Fibroblast of peridontal ligament (primary cell): ENCODE data around the gene MACROD1.

Experiments used
- DNase-seq: peaks from one replicate; pipeline ENCODE4 v3.0.0-alpha.2; 2010; ENCODE audit errors: extremely low read depth

Gene MACROD1

GRCh38 chr11:64113462-64113780 is 52.5 kb downstream of the MACROD1 start:
- no peak for DNase-seq

DNA sequence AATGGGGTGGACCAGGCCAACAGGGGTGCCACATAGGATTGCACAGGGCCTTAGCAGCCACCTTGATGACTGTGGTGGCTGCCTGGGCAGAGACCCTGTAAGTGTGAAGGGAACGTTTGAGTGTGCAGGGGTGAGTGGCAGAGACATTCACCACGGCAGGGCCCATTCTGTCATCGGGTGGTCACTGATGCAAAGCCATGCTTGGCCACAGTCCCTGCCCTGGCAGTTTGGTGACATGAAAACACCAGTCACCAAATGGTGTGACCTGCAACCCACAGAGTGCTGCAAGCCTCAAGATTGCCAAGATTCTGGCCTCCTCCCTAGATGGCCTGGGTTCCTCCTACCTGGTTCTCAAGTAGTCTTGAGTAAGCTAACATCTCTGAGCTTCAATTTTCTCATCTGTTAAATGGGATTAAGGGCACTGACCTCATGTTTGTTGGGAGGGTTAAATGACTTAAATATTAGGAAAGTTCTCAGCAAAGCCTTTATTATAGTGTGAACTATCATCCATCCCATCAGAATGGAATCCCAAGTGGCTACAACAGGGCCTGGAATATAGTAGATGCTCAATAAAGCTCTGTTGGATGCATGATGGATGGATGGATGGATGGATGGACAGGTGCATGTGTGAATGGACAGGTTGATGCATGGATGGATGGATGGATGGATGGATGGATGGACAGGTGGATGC is 53.0 kb downstream of the MACROD1 start:
- DNase-seq: no peak

GRCh38 chr11:64110465-64111375 is 55.2 kb downstream of the MACROD1 start:
- no peak for DNase-seq

DNA sequence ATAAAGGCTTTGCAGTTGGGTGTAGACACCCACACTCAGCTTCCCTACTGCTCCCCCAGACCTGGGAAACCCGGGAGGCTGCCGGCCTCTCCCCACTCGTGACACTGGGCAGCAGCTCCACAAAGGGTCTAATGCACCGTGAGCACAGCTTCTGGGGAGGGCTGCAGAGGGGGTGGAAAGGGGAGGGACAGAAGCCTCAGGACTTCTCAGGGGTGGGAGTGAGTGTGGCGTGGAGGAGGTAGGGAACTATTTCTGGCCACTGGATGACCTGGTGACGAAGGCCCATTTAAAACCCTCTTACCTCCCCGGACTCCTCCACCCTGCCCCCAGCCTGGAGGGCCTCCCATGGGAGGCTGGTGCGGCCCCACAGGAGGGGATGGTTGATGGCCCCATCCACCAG is 56.6 kb downstream of the MACROD1 start:
- DNase-seq: no peak

- DNase-seq: no peak
These were observed 58.6 kb downstream of the MACROD1 start for GRCh38 chr11:64107303-64107702.

GRCh38 chr11:64104632-64105031 is 61.3 kb downstream of the MACROD1 start:
- DNase-seq: no peak

- no peak for DNase-seq
These were observed 62.5 kb downstream of the MACROD1 start for GRCh38 chr11:64103277-64103985.

DNA sequence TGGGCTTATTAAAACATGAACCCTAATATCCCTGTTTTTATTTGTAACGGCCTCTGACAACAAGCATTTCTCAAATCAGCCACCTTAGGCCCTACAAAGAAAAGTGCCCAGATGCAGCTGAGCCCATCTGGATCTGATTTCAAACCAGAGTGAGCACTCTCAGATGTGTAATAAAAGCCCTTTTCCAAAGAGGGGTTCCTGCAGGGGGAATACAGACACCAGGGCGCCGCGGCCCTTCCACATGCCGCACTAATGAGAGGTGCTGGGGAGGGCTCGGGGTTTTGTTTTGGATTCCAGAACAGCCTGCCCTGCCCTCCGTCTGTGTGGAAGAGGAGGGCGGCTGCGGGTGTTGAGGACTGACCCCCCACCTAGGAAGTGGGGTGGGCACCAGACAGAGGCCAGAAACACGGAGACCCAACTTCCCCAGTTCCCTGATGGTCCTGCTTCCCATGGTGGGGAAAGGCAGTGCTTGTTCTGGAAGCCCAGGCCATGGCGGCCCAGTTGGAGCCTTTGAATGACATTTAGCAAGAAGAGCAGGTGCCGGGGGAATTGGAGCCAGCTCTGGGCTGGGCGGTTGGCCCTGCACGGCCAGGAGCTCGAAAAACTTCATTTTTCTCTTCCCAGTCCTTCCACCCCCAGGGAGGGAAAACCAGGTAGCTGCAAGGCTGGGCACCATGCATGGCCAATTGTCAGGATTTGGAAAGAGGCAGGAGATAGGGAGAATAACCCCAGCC is 63.7 kb downstream of the MACROD1 start:
- peak; percentile 51 for DNase-seq

DNA sequence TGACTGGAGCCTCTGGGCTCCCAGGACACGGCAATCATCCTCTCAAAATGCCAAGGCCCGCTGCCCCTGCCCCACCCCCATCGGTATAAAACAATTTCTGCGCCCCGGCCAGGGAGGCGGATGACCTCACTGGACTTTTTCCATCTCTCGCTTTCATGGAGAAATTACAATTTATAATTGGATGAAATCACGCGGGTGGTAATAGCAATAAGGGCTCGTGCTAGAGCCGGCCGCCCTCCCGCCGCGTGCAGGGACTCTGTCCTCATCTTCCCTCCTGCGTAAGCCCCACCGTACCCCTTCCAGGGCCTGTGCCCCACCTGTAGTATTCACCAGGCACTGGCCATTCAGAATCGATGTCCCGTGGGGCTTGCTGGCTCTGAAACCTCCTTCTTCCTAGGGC is 64.5 kb downstream of the MACROD1 start:
- peak; percentile 54 for DNase-seq

DNA sequence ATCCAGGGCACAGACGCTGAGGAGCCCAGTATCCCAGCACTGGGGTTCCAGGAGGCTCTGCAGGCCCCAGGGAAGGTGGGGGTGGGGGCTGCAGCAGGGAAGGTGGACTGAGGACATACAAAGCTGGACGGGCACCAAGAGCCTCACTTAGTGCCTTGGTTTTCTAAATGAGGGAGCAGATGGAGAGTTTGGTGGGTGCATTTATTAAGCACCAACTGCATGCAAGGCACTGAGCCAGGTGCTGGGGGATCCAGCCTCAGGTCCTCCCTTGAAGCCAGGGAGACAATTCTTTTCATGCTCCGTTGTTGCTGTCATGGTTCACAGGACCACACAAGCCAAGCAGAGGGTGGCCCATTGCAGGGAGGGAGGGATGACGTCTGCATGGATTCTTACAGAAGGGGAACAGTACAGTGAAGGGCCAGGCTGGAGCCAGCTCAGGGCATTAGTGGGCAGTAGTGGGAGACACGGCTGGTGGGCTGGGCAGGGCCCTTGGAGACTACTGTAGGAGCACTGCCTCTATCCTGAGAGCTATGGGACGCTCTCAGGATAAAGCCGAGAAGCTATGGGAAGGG is 65.0 kb downstream of the MACROD1 start:
- DNase-seq: no peak

DNA sequence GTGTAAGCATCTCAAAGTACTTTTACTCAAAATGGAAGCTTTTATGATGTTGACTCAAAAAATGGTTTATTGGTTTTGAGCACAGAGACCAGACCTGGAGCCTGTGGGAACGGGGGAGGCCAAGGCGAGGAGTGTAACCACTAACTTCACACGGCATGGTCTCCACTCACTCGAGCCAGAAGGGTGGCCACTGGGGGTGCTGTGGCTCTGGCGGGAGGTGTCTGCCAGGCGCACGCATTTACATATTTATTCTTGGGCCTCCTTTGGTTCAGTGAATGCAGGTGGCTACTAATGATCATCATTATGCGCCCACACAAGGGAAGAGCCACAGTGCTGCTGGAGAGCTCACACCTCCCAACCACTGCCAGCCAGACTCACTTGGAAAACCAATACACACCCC is 65.6 kb downstream of the MACROD1 start:
- no peak for DNase-seq

DNA sequence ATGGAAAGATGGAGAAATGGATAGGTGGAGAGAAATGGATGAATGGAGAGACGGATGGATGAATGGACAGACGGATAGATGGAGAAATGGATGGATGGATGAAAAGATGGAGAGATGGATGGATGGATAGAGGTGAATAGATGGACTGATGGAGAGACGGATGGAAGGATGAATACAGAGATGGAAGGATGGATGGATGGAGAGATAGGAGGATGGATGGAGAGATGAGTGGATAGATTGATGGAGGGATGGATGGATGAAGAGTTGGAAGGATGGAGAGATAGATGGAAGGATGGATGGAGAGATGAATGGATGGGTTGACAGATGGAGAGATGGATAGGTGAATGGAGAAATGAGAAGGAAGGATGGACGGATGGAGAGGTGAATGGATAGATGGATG is 66.5 kb downstream of the MACROD1 start:
- DNase-seq: no peak

GRCh38 chr11:64098318-64098831 is 67.5 kb downstream of the MACROD1 start:
- DNase-seq: no peak

GRCh38 chr11:64097468-64098317 is 68.2 kb downstream of the MACROD1 start:
- no peak for DNase-seq

GRCh38 chr11:64096835-64097234 is 69.1 kb downstream of the MACROD1 start:
- no peak for DNase-seq

DNA sequence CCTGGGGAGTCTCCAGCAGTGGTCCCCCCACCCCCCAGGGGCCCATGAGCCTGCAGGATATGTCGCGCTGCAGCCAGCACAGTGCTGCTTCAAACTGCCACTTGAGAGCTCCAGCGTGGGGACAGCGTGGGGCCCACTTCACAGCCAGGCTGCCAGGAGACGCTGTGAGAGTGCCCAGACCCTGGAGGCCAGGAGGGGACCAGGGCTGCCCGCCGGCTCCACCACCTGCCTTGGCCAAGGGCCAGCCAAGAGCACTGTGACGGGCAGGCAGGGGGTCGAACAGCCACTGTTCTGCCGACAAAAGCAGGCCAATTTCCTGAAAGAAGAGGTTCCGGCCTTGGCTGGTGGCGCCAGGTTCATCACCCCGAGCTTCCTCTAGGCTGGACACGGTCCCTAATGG is 70.0 kb downstream of the MACROD1 start:
- no peak for DNase-seq

DNA sequence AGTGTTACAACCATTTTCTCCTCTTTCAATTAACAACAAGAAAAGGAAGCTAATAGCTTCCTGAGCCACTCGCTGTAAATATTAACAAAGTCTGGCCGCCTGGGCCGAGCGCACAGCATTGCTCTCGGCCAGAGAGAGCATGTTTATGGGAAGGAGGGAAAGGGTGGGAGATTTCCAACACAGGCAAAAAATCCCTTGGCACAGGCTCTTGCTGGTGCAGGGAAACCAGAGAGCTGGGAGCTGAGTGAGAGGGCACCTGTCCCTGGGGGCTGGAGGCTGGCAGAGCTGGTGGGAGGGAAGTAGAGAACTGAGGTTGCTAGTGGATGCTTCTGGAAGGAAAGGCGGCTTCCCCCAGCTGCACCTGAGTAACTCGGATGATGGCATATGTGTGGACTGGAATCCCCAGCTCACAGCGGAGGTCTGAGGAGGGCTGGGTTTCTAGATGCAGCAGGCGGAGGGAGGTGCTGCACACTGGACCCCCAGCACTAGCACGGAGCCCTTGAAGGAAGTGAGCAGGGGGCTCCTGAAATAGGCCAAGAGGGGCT is 70.6 kb downstream of the MACROD1 start:
- peak; percentile 5 for DNase-seq

- peak; percentile 67 for DNase-seq
These were observed 71.3 kb downstream of the MACROD1 start for GRCh38 chr11:64094463-64095260.
